ENCODE results near the gene SUB1. TPM values are rescaled to one million over a fixed set of nuclear protein-coding genes. Genes with fewer than 3 reads are reported as not detected.
"Not testable (repeated sequence)": the region's sequence is repeated elsewhere in the genome, so short reads cannot be mapped to it uniquely, and the experiment has no call there.

The SUB1 gene
- total RNA-seq, 1 experiment from 2014 or later = 269 TPM

- Mint-ChIP-seq H3K9me3 (ENCODE audit: unreplicated experiment) (peaks cover 8% of the 10 kb centered on the region), H3K4me3 (ENCODE audit: unreplicated experiment) (no peak overlapping the region), H3K27me3 (ENCODE audit: insufficient read depth, unreplicated experiment) (no peaks in the 10 kb centered on the region), H3K4me1 (ENCODE audit: insufficient read depth, unreplicated experiment) (no peaks in the 10 kb centered on the region), H3K27ac (ENCODE audit: low read depth, unreplicated experiment) (no peak overlapping the region), H3K36me3 (ENCODE audit: insufficient read depth, unreplicated experiment) (no peaks in the 10 kb centered on the region)
- no peak for DNase-seq (ENCODE audit: unreplicated experiment)
- ChIA-PET POLR2A (no interaction called here), CTCF (interaction anchor here (0.7 to 2.1 kb wide), 2 partner anchors 63 to 616 kb away, joined by 4 to 6 read pairs; no protein-coding TSS in a partner anchor)
- intact Hi-C loops (cut with micrococcal nuclease) = no loop called here
- no peak for TF ChIP-seq CTCF (IDR thresholded peaks at IDR 0.05; ENCODE audit: unreplicated experiment)
- BruUV-seq (replicated peaks) = no TSS peak
These were observed 32.4 kb upstream of the SUB1 start for GRCh38 chr5:32552936-32553335.

- H3K4me1 Mint-ChIP-seq (ENCODE audit: insufficient read depth, unreplicated experiment); H3K27ac Mint-ChIP-seq (ENCODE audit: low read depth, unreplicated experiment); H3K4me3 Mint-ChIP-seq (ENCODE audit: unreplicated experiment); H3K27me3 Mint-ChIP-seq (ENCODE audit: insufficient read depth, unreplicated experiment); BruUV-seq (replicated peaks); DNase-seq (ENCODE audit: unreplicated experiment); intact Hi-C loops (cut with micrococcal nuclease); H3K9me3 Mint-ChIP-seq (ENCODE audit: unreplicated experiment); CTCF ChIA-PET; H3K36me3 Mint-ChIP-seq (ENCODE audit: insufficient read depth, unreplicated experiment): not testable (repeated sequence)
- POLR2A ChIA-PET = interaction anchor here (0.6 to 0.7 kb wide), 2 partner anchors 11 to 219 kb away, joined by 3 read pairs; no protein-coding TSS in a partner anchor
These were observed 31.1 kb upstream of the SUB1 start for GRCh38 chr5:32554181-32554780.

DNA sequence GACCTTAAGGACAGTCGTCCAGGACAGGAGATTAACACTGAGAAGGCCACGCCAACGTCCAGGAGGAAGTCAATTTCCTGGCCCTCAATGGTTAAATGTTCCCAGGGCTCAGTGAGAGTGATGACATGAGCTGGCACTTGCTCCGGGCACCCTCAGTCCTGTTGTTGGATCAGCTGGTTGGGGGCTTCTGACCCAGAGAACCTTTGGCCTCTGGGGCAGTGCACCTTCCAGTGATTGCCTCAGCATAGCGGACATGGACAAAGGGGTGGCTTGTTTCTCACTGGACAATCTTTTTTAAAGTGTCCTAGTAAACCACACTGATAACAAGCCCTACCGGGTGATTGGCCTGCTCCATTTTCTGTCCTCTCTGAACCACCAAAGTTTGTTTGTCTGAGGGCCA lies 28.8 kb upstream of the SUB1 start:
- intact Hi-C loops (cut with micrococcal nuclease) = not testable (repeated sequence)

GRCh38 chr5:32559411-32559810 lies 25.9 kb upstream of the SUB1 start:
- H3K27me3 Mint-ChIP-seq (ENCODE audit: insufficient read depth, unreplicated experiment) = no peaks in the 10 kb centered on the region
- H3K27ac Mint-ChIP-seq (ENCODE audit: low read depth, unreplicated experiment) = no peak overlapping the region
- DNase-seq (ENCODE audit: unreplicated experiment) = no peak
- TF ChIP-seq CTCF (IDR thresholded peaks at IDR 0.05; ENCODE audit: unreplicated experiment) = no peak
- no TSS peak for BruUV-seq (replicated peaks)
- peaks cover 2% of the 10 kb centered on the region for H3K9me3 Mint-ChIP-seq (ENCODE audit: unreplicated experiment)
- no peaks in the 10 kb centered on the region for H3K36me3 Mint-ChIP-seq (ENCODE audit: insufficient read depth, unreplicated experiment)
- ChIA-PET CTCF (no interaction called here), POLR2A (interaction anchor here (0.6 to 0.7 kb wide), 2 partner anchors 71 to 407 kb away, joined by 3 read pairs; no protein-coding TSS in a partner anchor)
- H3K4me3 Mint-ChIP-seq (ENCODE audit: unreplicated experiment) = no peak overlapping the region
- intact Hi-C loops (cut with micrococcal nuclease) = no loop called here
- no peaks in the 10 kb centered on the region for H3K4me1 Mint-ChIP-seq (ENCODE audit: insufficient read depth, unreplicated experiment)

More for the DNA sequence above, 28.8 kb upstream of the SUB1 start:
- H3K36me3 Mint-ChIP-seq (ENCODE audit: insufficient read depth, unreplicated experiment); H3K27me3 Mint-ChIP-seq (ENCODE audit: insufficient read depth, unreplicated experiment); H3K27ac Mint-ChIP-seq (ENCODE audit: low read depth, unreplicated experiment); H3K9me3 Mint-ChIP-seq (ENCODE audit: unreplicated experiment); BruUV-seq (replicated peaks); CTCF ChIA-PET; POLR2A ChIA-PET; H3K4me3 Mint-ChIP-seq (ENCODE audit: unreplicated experiment); DNase-seq (ENCODE audit: unreplicated experiment); H3K4me1 Mint-ChIP-seq (ENCODE audit: insufficient read depth, unreplicated experiment): not testable (repeated sequence)

- Mint-ChIP-seq H3K4me3 (ENCODE audit: unreplicated experiment) (no peak overlapping the region), H3K27me3 (ENCODE audit: insufficient read depth, unreplicated experiment) (no peaks in the 10 kb centered on the region), H3K36me3 (ENCODE audit: insufficient read depth, unreplicated experiment) (no peaks in the 10 kb centered on the region), H3K9me3 (ENCODE audit: unreplicated experiment) (no peaks in the 10 kb centered on the region), H3K27ac (ENCODE audit: low read depth, unreplicated experiment) (no peak overlapping the region), H3K4me1 (ENCODE audit: insufficient read depth, unreplicated experiment) (no peaks in the 10 kb centered on the region)
- BruUV-seq (replicated peaks) = no TSS peak
- no peak for TF ChIP-seq CTCF (IDR thresholded peaks at IDR 0.05; ENCODE audit: unreplicated experiment)
- no peak for DNase-seq (ENCODE audit: unreplicated experiment)
- ChIA-PET CTCF (no interaction called here), POLR2A (interaction anchor here (0.6 to 0.7 kb wide), 2 partner anchors 87 to 408 kb away, joined by 3 read pairs; no protein-coding TSS in a partner anchor)
- intact Hi-C loops (cut with micrococcal nuclease) = no loop called here
These were observed 25.4 kb upstream of the SUB1 start for GRCh38 chr5:32559921-32560320.
